Esophagus squamous epithelium (tissue), 4 donors: ENCODE results near the gene PCDHA8.

Experiments
- POLR2A ChIP-seq, 4 donors: fragments of 450-650 bp; IDR thresholded peaks; one replicate each; pipeline ENCODE4 v1.6.1; 2017; ENCODE audit warnings: antibody characterized with exemption in 4 of 4, mild to moderate bottlenecking in 4 of 4, moderate library complexity in 3 of 4
- TF ChIP-seq, protein P1 (sequence below), 6 experiments: fragments of 450-650 bp in 4 of 6; fragments of 200-600 bp in 2 of 6; sonication (generic) in 2 of 6; IDR thresholded peaks; one replicate each; pipeline ENCODE4 v1.5.1; 2016 to 2019; ENCODE audit warnings: antibody characterized with exemption in 6 of 6, mild to moderate bottlenecking in 4 of 6, moderate library complexity in 4 of 6

DNA sequence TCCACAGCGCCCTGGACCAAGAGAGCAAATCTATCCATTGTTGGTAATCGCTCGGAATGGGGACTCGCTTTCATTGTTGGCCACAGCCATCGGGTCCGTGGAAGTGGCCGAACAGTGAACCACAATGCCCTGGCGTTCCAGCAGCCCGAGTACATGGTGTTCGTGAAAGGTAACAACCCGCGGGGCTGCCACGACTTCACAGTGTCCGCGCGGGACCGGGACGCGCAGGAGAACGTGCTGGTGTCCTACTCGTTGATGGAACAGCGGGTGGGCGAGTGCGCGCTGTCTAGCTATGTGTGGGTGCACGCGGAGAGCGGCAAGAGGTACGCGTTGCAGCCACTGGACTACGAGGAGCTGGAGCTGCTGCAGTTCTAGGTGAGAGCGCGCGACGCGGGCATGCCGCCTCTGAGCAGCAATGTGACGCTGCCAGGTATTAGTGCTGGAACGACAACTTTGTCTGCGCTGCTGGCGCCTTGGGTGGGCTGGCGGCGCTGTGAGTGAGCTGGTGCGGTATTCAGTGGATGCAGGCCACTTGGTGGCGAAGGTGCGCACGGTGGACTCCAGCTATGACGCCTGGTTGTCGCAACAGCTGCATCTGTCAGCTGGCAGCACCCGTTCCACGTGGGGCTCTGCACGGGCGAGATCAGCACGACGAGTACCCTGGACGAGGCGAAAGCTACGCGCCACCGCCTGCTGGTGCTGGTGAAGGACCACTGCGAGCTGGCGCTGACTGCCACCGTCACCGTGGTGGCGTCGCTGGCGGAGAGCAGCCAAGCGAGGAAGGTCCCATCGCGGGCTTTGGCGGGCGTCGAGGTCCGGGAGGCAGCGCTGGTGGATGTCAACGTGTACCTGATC lies 21.7 kb downstream of the PCDHA8 start:
- TF ChIP-seq, protein P1, sequence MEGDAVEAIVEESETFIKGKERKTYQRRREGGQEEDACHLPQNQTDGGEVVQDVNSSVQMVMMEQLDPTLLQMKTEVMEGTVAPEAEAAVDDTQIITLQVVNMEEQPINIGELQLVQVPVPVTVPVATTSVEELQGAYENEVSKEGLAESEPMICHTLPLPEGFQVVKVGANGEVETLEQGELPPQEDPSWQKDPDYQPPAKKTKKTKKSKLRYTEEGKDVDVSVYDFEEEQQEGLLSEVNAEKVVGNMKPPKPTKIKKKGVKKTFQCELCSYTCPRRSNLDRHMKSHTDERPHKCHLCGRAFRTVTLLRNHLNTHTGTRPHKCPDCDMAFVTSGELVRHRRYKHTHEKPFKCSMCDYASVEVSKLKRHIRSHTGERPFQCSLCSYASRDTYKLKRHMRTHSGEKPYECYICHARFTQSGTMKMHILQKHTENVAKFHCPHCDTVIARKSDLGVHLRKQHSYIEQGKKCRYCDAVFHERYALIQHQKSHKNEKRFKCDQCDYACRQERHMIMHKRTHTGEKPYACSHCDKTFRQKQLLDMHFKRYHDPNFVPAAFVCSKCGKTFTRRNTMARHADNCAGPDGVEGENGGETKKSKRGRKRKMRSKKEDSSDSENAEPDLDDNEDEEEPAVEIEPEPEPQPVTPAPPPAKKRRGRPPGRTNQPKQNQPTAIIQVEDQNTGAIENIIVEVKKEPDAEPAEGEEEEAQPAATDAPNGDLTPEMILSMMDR (IDR thresholded peaks at IDR 0.05): no peak
- no peak for TF ChIP-seq POLR2A (IDR thresholded peaks at IDR 0.05)
